Iris pigment epithelial cell (primary cell): Measurements from ENCODE around the gene CDC42BPG.
"Not testable (repeated sequence)": the region's sequence is repeated elsewhere in the genome, so short reads cannot be mapped to it uniquely, and the experiment has no call there.

Source experiments
- DNase-seq: peaks from one replicate; pipeline ENCODE4 v3.0.0-alpha.2; 2011; ENCODE audit warnings: low read depth

Gene CDC42BPG

DNA sequence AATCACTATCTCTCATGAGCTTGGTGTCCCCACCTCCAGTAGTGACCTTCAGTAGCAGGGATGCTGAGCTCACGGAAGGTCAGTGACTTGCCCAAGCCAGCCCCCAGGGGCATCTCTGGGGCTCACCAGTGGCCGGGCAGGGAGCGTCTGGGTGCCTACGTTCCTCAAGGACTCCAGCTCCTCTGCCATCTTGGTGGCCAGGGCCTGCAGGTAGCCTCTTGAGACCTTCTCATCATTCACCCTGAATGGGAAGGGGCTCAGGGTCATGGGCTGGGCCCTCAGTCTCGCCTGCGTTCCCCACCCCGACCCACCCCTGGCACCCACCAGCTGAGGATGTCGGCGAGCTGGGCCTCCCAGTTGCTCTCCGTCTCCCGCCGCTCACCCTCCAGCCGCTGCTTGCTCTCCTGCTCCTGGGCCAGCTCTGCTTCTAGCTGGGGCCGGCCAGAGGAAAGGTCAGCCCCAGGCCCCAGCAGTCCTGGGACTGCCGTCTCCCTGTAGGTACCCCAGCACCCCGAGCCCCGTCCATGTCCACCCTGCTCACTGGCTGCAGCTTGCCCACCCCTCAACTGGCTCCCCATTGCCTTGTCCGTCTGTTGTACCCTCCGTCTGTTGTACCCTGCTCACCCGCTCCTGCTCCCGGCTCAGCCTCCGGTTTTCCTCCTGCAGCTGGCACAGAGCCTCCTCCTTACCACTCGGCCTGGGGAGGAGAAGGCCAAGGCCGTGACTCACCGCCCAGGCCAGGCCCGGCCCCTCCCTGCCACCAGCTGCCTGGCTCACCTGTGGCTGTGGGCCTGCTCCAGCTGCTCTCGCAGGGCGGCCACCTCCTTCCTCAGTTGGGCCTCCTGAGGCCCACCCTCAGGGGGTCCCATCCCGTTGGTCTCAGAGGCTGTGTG is 9.5 kb downstream of the CDC42BPG start:
- DNase-seq, result peak; percentile 20

DNA sequence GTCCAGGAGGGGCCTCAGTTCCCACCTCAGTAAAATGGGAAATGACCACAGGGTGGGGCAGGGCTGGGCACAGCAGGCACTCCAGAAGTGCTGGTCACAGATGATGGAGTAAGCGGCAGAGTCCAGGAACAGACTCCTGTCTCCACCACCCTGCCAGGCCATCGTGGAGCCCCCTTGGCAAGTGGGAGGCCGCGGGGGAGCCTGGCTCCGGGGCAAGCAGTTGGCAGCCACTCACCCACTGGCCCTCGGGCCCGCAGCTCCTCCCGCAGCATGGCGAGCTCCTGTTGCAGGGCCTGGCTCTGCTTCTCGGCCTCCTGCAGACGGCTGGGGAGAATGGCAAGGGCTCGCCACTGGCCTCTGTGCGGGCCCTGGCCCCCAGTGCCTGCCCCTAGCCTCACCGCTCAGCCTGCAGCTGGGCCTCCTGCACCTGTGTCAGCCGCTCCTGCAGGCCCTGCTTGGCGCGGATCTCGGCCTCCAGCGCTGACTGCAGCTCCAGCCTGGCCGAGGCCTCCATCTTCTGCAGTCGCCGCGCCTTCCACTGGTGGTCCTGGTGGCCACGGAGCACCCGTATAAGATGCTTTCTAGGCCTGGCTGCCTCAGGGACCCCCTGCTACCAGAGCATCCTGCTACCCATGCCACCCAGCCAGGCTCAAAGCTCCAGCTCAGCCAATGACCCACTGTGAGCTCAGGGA is 10.3 kb downstream of the CDC42BPG start:
- no peak for DNase-seq

- no peak for DNase-seq
Measured at GRCh38 chr11:64833509-64833908, 10.9 kb downstream of the CDC42BPG start.

DNA sequence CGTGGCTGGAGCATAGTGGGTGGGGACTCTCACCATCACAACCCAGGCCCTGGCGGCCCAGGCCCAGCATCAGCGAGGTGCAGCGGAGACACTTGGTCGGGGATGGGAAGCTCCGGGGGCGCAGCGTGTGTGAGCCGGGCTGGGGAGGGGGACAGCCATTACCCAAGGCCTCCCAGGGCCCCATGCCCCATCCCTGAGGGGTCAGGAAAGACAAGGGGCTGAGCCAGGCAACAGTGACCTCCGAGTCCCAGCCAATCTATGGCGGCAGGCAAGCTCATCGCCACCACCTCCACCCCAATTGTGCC is 11.3 kb downstream of the CDC42BPG start:
- DNase-seq, result no peak

GRCh38 chr11:64832467-64833197 is 11.8 kb downstream of the CDC42BPG start:
- DNase-seq, result no peak

GRCh38 chr11:64831411-64831891 is 13.0 kb downstream of the CDC42BPG start:
- DNase-seq, result no peak

- DNase-seq, result no peak
Measured at GRCh38 chr11:64829536-64830251, 14.8 kb downstream of the CDC42BPG start.

DNA sequence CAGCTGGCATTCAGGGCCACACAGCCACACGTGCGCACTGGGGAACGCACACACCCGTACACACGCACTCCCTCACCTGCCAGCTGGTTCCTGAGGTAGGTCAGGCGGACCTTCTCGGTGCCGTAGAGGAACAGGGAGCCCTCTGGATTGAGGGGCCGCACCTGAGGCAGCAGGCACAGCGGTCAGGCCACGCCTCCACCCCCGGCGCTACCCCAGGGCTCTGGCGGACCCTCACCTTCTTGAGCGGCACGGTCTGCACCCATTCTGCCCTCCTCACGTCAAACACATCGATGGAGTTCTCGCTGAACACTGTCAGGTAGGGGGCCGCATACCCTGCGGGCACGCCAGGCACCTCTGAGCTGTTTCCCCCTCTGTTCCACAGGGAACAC is 17.0 kb downstream of the CDC42BPG start:
- no peak for DNase-seq

DNA sequence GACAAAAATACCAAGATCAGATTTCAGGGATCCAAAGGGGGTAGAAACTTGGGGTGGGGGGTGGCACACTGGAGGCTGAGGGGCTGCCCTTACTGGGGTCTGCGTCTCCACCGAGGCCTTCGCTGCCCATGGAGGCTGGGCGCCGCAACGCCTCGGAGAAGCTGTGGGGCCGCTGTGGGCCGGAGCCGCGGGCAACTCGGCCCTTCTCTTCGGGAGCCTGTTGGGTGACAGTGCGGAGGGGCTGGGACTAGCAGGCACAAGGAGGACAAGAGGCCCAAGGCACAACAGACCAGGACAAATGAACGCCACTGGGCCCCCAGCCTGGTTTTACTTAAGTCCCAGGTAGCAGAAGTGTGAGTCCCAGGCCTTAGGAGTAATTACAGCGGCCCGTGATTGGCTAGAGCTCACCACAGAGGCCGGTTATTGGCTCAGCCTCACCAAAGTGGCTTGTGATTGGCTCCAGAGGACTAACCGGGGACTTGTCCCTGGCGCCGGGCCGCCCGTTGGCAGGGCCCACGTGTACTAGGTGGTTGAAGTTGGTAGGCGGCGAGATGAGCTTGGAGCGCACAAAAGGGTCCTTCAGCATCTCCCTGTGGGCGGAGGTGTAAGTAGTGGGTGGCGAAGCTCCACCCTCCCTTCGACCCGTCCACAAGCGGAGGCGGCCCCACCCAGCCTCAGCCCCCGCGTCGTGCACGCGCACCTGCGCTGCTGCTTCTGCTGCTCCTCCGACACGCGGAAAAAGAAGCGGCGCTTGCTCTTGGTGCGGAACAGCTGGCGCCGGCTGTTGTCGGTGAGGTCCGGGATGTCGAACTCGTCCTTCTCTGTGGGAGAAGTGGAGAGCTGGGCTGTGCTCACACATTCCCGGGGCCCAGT is 17.6 kb downstream of the CDC42BPG start:
- DNase-seq, result no peak

DNA sequence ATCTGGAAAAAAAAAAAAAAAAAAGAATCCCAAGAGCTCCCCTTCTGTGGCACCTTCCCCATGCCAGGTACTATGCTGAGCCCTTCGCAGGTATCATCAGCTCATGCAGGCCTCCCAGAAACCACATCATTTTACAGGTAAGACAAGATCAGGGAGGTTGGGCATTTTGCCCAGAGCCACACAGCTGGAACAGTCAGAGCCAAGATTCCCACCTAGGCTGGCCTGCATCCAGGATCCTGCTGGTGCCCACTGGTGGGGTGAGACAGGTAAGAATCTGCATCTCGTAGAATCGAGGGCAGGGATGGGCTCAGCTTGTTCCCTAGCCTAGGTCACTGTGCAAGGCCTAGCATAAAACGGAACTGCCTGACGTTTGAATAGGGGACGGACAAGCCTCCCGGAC is 18.4 kb downstream of the CDC42BPG start:
- DNase-seq, result no peak

DNA sequence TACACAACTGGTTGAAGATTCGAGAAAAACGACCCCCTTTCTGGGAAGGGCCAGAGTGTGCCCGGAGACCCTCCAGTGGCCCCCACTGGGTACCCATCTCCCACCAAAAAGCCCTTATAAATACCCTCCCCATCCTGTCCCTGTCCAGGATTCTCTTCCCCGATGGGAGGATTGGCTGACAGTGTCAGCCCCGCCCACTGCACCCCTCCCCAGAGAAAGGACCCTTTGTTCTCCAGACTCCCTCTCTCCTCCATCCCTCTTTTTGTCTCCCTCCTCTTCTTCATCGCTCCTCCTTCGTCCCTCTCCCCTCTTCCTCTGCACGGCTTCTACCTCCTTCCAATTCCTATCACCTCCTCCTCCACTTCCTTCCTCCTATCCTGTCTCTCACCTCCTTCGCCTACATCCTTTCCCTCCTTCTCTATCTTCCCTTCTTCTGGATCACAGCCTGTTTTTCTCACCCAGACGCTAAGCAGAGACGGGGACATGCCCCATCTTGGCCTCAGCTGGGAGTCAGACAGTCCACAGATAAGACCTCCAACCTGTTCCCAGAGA is 20.8 kb downstream of the CDC42BPG start:
- no peak for DNase-seq

- no peak for DNase-seq
Measured at GRCh38 chr11:64817476-64817875, 27.0 kb downstream of the CDC42BPG start.

DNA sequence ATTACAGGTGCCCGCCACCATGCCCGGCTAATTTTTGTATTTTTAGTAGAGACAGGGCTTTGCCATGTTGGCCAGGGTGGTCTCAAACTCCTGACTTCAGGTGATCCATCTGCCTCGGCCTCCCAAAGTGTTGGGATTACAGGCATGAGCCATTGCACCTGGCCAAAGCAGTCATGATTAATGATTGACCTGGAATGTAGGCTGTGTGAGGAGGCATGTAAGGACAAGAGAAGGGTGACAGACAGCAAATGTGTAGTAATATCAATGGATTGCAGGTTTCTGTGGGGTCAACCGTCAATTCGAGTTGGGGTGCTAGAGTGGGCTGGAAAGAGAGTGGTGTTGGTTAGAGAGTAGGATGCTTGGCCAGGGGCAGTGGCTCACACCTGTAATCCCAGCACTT is 29.0 kb downstream of the CDC42BPG start:
- not testable (repeated sequence) for DNase-seq

GRCh38 chr11:64814712-64815187 is 29.7 kb downstream of the CDC42BPG start:
- no peak for DNase-seq

DNA sequence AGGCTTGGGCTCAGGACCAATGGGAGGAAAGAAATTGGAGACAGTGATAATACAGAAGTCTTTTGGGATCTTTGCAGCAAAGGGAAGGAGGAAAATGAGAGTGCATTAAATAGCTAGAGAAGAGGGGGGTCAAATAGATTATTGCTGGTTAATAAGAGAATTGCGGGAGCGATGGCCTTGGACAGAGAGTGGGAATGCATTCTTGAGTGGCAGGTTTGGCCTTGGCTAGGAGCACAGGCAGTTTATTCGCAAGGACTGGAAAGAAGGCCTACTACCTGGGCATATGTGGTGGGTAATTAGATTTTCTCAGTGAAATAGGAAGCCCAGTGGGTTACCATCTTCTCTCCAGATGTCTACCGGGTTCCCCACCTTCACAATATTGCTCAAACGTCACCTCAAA is 30.6 kb downstream of the CDC42BPG start:
- DNase-seq, result no peak

GRCh38 chr11:64810891-64811272 is 33.6 kb downstream of the CDC42BPG start:
- DNase-seq, result peak; percentile 24

GRCh38 chr11:64810271-64810890 is 34.1 kb downstream of the CDC42BPG start, which contains the start of gene MEN1:
MEN1 (minus strand) TSS chr11:64810551; CDS start chr11:64810109, 442 bp downstream.
- peak; percentile 97 for DNase-seq

DNA sequence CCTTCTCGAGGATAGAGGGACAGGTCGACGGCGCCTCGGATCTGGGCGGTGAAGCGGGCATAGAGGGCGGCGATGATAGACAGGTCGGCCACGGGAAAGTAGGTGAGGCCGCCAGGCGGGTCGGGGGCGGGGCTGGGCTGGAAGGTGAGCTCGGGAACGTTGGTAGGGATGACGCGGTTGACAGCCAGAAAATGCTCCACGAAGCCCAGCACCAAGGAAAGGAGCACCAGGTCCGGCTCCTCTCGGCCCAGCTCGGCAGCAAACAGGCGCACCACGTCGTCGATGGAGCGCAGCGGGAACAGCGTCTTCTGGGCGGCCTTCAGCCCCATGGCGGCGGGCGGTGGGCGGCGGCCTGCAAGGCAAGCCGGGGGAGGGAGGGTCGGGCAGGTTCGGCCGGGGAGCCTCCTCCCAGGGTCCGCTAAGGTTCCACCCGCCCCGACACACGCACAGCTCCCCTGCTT is 34.6 kb downstream of the CDC42BPG start:
- DNase-seq, result peak; percentile 22

- no peak for DNase-seq
Measured at GRCh38 chr11:64805481-64805880, 39.0 kb downstream of the CDC42BPG start.
